Mesothelial cell of epicardium (in vitro differentiated cells): ENCODE data around the gene MYLK. TPM values are rescaled to one million over a fixed set of nuclear protein-coding genes. Genes with fewer than 3 reads are reported as not detected.
A peak's percentile ranks its signal among the peaks of the same experiment; 100 is the strongest.

Experiments
- DNase-seq, 2 experiments: peaks; one replicate each; pipeline ENCODE4 v3.0.0; 2021; ENCODE audit warnings: low spot score in 2 of 2; ENCODE audit not compliant: unreplicated experiment in 2 of 2
- H3K27ac Mint-ChIP-seq: 2 replicates; pipeline ENCODE4 v1.8.0; 2021; ENCODE audit warnings: mixed read lengths
- H3K27me3 Mint-ChIP-seq: 2 replicates; pipeline ENCODE4 v1.8.0; 2021; ENCODE audit warnings: low read depth, mixed read lengths
- H3K36me3 Mint-ChIP-seq: 2 replicates; pipeline ENCODE4 v1.8.0; 2021; ENCODE audit warnings: mixed read lengths
- H3K4me1 Mint-ChIP-seq: 2 replicates; pipeline ENCODE4 v1.8.0; 2021; ENCODE audit warnings: mixed read lengths
- H3K4me3 Mint-ChIP-seq: 2 replicates; pipeline ENCODE4 v1.8.0; 2021; ENCODE audit warnings: mild to moderate bottlenecking, moderate library complexity, mixed read lengths
- H3K9me3 Mint-ChIP-seq: 2 replicates; pipeline ENCODE4 v1.8.0; 2021; ENCODE audit warnings: mixed read lengths
- CTCF ChIP-seq: fragments of 200-600 bp; sonication (generic); IDR thresholded peaks from one replicate; pipeline ENCODE4 v1.5.0; 2021; ENCODE audit warnings: antibody characterized with exemption; ENCODE audit not compliant: unreplicated experiment
- total RNA-seq: library from RNA; stranded (reverse); gene quantifications from 3 replicates; pipeline ENCODE4 v1.2.1, GENCODE V29; 2021

MYLK gene
- total RNA-seq, 1 donor from 2014 or later, result 14.3 TPM

- no peak for DNase-seq
Measured at GRCh38 chr3:123755085-123755484, 129.0 kb downstream of the MYLK start.

GRCh38 chr3:123753286-123753685 is 130.8 kb downstream of the MYLK start:
- peaks cover 15% of the 10 kb centered on the region for H3K4me1 Mint-ChIP-seq
- no peak for DNase-seq
- no peak overlapping the region for H3K4me3 Mint-ChIP-seq
- TF ChIP-seq CTCF, result no peak
- no peaks in the 10 kb centered on the region for H3K36me3 Mint-ChIP-seq
- no peaks in the 10 kb centered on the region for H3K27me3 Mint-ChIP-seq
- no peaks in the 10 kb centered on the region for H3K9me3 Mint-ChIP-seq
- no peak overlapping the region for H3K27ac Mint-ChIP-seq

More at GRCh38 chr3:123755085-123755484, 129.0 kb downstream of the MYLK start:
- Mint-ChIP-seq H3K4me3 (no peak overlapping the region), H3K27ac (no peak overlapping the region), H3K9me3 (no peaks in the 10 kb centered on the region), H3K4me1 (peaks cover 15% of the 10 kb centered on the region), H3K36me3 (no peaks in the 10 kb centered on the region), H3K27me3 (no peaks in the 10 kb centered on the region)
- no peak for TF ChIP-seq CTCF

- no peak overlapping the region for H3K4me3 Mint-ChIP-seq
- DNase-seq, result no peak
- no peaks in the 10 kb centered on the region for H3K36me3 Mint-ChIP-seq
- no peaks in the 10 kb centered on the region for H3K9me3 Mint-ChIP-seq
- H3K27ac Mint-ChIP-seq, result no peak overlapping the region
- H3K4me1 Mint-ChIP-seq, result peaks cover 11% of the 10 kb centered on the region
- no peak for TF ChIP-seq CTCF
- no peaks in the 10 kb centered on the region for H3K27me3 Mint-ChIP-seq
Measured at GRCh38 chr3:123752228-123752627, 131.9 kb downstream of the MYLK start.

- Mint-ChIP-seq H3K27me3 (no peaks in the 10 kb centered on the region), H3K27ac (no peak overlapping the region), H3K9me3 (no peaks in the 10 kb centered on the region), H3K4me1 (peaks cover 9% of the 10 kb centered on the region), H3K36me3 (no peaks in the 10 kb centered on the region), H3K4me3 (no peak overlapping the region)
- no peak for DNase-seq
- no peak for TF ChIP-seq CTCF
Measured at GRCh38 chr3:123751433-123751832, 132.7 kb downstream of the MYLK start.

GRCh38 chr3:123750659-123751420 is 133.3 kb downstream of the MYLK start:
- no peak for TF ChIP-seq CTCF
- no peaks in the 10 kb centered on the region for H3K9me3 Mint-ChIP-seq
- no peaks in the 10 kb centered on the region for H3K36me3 Mint-ChIP-seq
- no peak for DNase-seq
- H3K4me3 Mint-ChIP-seq, result no peak overlapping the region
- H3K4me1 Mint-ChIP-seq, result peaks cover 9% of the 10 kb centered on the region
- H3K27ac Mint-ChIP-seq, result peak overlapping the region; percentile 71
- no peaks in the 10 kb centered on the region for H3K27me3 Mint-ChIP-seq
